GM23338 (cell line): ENCODE data around the gene MUTYH. TPM values are rescaled to one million over a fixed set of nuclear protein-coding genes. Genes with fewer than 3 reads are reported as not detected.
A peak's percentile ranks its signal among the peaks of the same experiment; 100 is the strongest.

Experiments used
- ATAC-seq: fragments of 200-7000 bp; cut with Tn5 transposase; 3 replicates; pipeline ENCODE4 v1.9.1; 2020
- DNase-seq: peaks from one replicate; pipeline ENCODE4 v3.0.0-alpha.2; 2015; ENCODE audit warnings: low spot score
- H2AFZ ChIP-seq: fragments of 200-600 bp; sonication (generic); 2 replicates; pipeline ENCODE4 v1.8.0; 2016; ENCODE audit warnings: antibody characterized with exemption, mild to moderate bottlenecking, moderate library complexity
- H3F3A ChIP-seq: fragments of 200-600 bp; sonication (generic); replicated peaks from 2 replicates; pipeline ENCODE4 v1.8.0; 2017; ENCODE audit warnings: antibody characterized with exemption, mixed run types, low read depth
- H3K27ac ChIP-seq: fragments of 200-600 bp; sonication (generic); 2 replicates; pipeline ENCODE4 v1.6.1; 2016; ENCODE audit warnings: low read depth
- H3K27me3 ChIP-seq: fragments of 200-600 bp; sonication (generic); 2 replicates; pipeline ENCODE4 v1.8.0; 2016; ENCODE audit warnings: mild to moderate bottlenecking, mixed run types, moderate library complexity; ENCODE audit not compliant: insufficient read depth
- H3K36me3 ChIP-seq: fragments of 200-600 bp; sonication (generic); 2 replicates; pipeline ENCODE4 v1.8.0; 2016; ENCODE audit warnings: mild to moderate bottlenecking; ENCODE audit not compliant: insufficient read depth
- H3K4me1 ChIP-seq: fragments of 200-600 bp; sonication (generic); 2 replicates; pipeline ENCODE4 v1.8.0; 2016; ENCODE audit warnings: mild to moderate bottlenecking, moderate library complexity; ENCODE audit not compliant: insufficient read depth
- H3K4me2 ChIP-seq: fragments of 200-600 bp; sonication (generic); 2 replicates; pipeline ENCODE4 v1.7.1; 2017; ENCODE audit warnings: mixed run types
- H3K4me3 ChIP-seq: fragments of 200-600 bp; sonication (generic); 2 replicates; pipeline ENCODE4 v1.6.1; 2016; ENCODE audit warnings: mixed run types
- H3K79me2 ChIP-seq: fragments of 200-600 bp; sonication (generic); replicated peaks from 2 replicates; pipeline ENCODE4 v1.8.0; 2017; ENCODE audit warnings: mild to moderate bottlenecking; ENCODE audit not compliant: insufficient read depth
- H3K9me2 ChIP-seq: fragments of 200-600 bp; sonication (generic); 2 replicates; pipeline ENCODE4 v1.8.0; 2017; ENCODE audit not compliant: insufficient read depth
- H4K20me1 ChIP-seq: fragments of 200-600 bp; sonication (generic); replicated peaks from 2 replicates; pipeline ENCODE4 v1.8.0; 2017; ENCODE audit warnings: mild to moderate bottlenecking; ENCODE audit not compliant: insufficient read depth
- H3K27ac Mint-ChIP-seq: 2 replicates; pipeline ENCODE4 v1.8.0; 2020; ENCODE audit warnings: inconsistent platforms, mild to moderate bottlenecking, moderate library complexity, mixed read lengths
- H3K27me3 Mint-ChIP-seq: 3 replicates; pipeline ENCODE4 v1.8.0; 2022; ENCODE audit warnings: low read depth, mild to moderate bottlenecking, moderate library complexity, mixed read lengths, inconsistent platforms; ENCODE audit not compliant: insufficient read depth, poor library complexity
- H3K36me3 Mint-ChIP-seq: 3 replicates; pipeline ENCODE4 v1.8.0; 2021; ENCODE audit warnings: low read depth, mild to moderate bottlenecking, inconsistent platforms, moderate library complexity, mixed read lengths
- H3K4me1 Mint-ChIP-seq: 3 replicates; pipeline ENCODE4 v1.8.0; 2020; ENCODE audit warnings: mild to moderate bottlenecking, inconsistent platforms, mixed read lengths
- H3K4me3 Mint-ChIP-seq: 3 replicates; pipeline ENCODE4 v1.8.0; 2021; ENCODE audit warnings: moderate library complexity, mild to moderate bottlenecking, inconsistent platforms, mixed read lengths
- H3K9me3 Mint-ChIP-seq: 3 replicates; pipeline ENCODE4 v1.8.0; 2020; ENCODE audit warnings: moderate library complexity, mild to moderate bottlenecking, inconsistent platforms, mixed read lengths
- CTCF ChIP-seq, 2 experiments: fragments of 200-600 bp in 1 of 2; sonication (generic) in 1 of 2; conservative IDR thresholded peaks; 2 replicates each; pipeline versions ENCODE4 v1.5.1 to v1.6.1; 2016 to 2017; ENCODE audit warnings: antibody characterized with exemption in 2 of 2, low read depth in 2 of 2, mild to moderate bottlenecking in 2 of 2, moderate library complexity in 1 of 2
- STAT1 ChIP-seq: IDR thresholded peaks from one replicate; pipeline ENCODE4 v1.6.1; 2016; ENCODE audit warnings: antibody characterized with exemption; ENCODE audit not compliant: unreplicated experiment
- ZNF462 ChIP-seq: fragments of 250-450 bp; sonication (Bioruptor Pico); IDR thresholded peaks from 2 replicates; pipeline ENCODE4 v1.5.0; 2020; ENCODE audit warnings: mild to moderate bottlenecking, moderate library complexity
- polyA plus RNA-seq: library from polyadenylated mRNA; unstranded; fragments of >200 nt; fragmentation: Nextera tagmentation; extraction: Ambion mirVana; gene quantifications from 2 replicates; pipeline ENCODE4 v1.2.1, GENCODE V29; 2016
- total RNA-seq: library from RNA; depleted of rRNA; stranded (reverse); fragments of >200 nt; shearing (Covaris generic); gene quantifications from 2 replicates; pipeline ENCODE4 v1.2.3, GENCODE V29; 2014

MUTYH gene
- total and polyA plus RNA-seq, 2 experiments from 2014 or later = 47.9 to 67.4 TPM

- TF ChIP-seq ZNF462 (CRISPR knock-in tag) = no peak
- no peak for TF ChIP-seq CTCF (conservative IDR thresholded peaks at IDR 0.05; ENCODE audit: low read depth in 2 of 2)
Measured at GRCh38 chr1:45340816-45341466, 701 bp upstream of the MUTYH start (continued).

GRCh38 chr1:45337630-45338325 is 2.5 kb downstream of the MUTYH start:
- H3K27me3 ChIP-seq = no peaks in the 10 kb centered on the region
- Mint-ChIP-seq H3K27me3 (peaks cover 2% of the 10 kb centered on the region), H3K4me1 (peaks cover 36% of the 10 kb centered on the region), H3K9me3 (no peaks in the 10 kb centered on the region), H3K4me3 (peak overlapping the region; percentile 99), H3K36me3 (peaks cover 53% of the 10 kb centered on the region), H3K27ac (no peak overlapping the region; the same call in 1 of the 2 replicates)
- ATAC-seq (no peak), DNase-seq (no peak)
- peaks cover 43% of the 10 kb centered on the region for H3K79me2 ChIP-seq
- H3K27ac ChIP-seq = 0 out of 2 replicates have a peak overlapping the region, but pooled peaks have one; percentile 66
- H3K4me2 ChIP-seq = no peak overlapping the region
- no peaks in the 10 kb centered on the region; the same call in none of the 2 replicates for H3K36me3 ChIP-seq
- H3K9me2 ChIP-seq = no peaks in the 10 kb centered on the region
- 0 out of 2 replicates have a peak, but pooled peaks cover 9% of the 10 kb centered on the region for H4K20me1 ChIP-seq
- H3K4me1 ChIP-seq = peaks cover 21% of the 10 kb centered on the region
- no peak overlapping the region for H3K4me3 ChIP-seq
- H3F3A ChIP-seq = 0 out of 2 replicates have a peak, but pooled peaks cover 11% of the 10 kb centered on the region
- TF ChIP-seq STAT1 = no peak
- no peak overlapping the region for H2AFZ ChIP-seq
